SK-N-DZ (cell line): ENCODE measurements around the gene MAN2C1.
A peak's percentile ranks its signal among the peaks of the same experiment; 100 is the strongest.
"Not testable (repeated sequence)": the region's sequence is repeated elsewhere in the genome, so short reads cannot be mapped to it uniquely, and the experiment has no call there.

Experiments used
- DNase-seq: peaks from one replicate; pipeline ENCODE4 v3.0.0-alpha.2; 2015; ENCODE audit warnings: low spot score

The MAN2C1 gene

DNA sequence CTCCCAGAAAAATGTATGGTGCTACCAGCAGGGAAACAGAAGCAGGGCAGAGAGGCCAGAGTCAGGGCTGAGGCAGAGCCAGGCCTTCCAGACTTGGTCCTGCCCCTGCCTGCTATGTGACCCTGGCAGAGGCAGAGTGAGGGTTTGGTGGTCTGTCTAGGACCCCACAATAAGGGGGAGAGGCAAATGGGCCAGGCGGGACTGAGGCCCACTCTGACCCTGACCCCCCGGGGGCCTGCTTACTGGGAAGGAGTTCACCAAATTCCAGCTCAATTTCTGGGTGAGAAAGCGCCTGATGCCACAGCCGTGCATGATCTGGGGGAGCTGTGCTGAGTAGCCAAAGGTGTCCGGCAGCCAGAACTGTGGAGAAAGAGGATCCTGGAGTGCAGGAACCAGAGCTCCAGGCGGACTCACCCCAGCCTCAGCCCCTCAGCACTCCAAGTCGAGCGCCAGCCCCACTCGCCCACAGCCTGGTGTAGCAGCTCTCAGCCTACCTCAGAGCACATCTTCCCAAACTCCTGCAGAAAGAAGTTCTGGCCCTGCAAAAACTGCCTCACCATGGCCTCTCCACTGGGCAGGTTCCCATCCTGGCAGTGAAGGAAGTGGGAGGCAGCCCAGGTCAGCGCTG is 6.9 kb downstream of the MAN2C1 start:
- no peak for DNase-seq

- no peak for DNase-seq
Measured at GRCh38 chr15:75360856-75361255, 7.6 kb downstream of the MAN2C1 start.

GRCh38 chr15:75360391-75360790 is 8.0 kb downstream of the MAN2C1 start:
- DNase-seq, result no peak

GRCh38 chr15:75359537-75360250 is 8.7 kb downstream of the MAN2C1 start:
- no peak for DNase-seq

DNA sequence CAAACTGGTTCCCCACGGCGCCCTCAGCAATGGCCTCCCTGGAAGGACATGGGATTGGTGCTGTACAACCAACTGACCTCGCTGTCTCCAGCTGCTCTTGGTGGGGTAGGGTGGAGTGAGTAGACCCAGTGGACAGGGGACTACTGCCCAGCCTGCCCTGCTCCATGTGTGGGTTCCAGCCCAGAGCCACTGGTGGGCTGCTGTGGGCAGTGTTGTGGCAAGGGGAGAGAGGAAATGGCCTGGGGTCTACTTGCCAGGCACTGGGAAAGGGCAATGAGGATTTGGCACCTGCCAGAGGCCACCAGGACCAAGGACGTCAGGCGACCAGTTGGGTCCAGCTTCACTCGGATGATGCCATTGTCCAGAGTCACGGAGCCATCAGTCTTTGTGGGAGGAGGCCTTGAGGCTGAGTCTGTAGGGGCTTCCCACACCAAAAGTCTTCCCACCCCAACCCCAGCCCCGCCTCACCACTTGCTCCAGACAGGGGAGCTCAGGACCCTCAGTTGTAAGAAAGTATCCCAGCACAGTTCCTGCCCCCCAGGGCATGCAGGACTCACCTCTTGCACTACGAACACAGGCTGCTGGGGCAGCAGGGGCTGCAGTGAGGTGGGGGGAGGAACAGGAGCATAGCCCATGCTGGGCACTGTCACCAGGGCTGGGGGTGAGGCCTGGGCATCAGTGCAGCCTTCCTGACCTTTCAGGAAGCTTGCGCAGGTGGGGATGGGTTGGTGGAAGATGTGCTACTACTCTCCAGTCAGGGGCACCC is 9.5 kb downstream of the MAN2C1 start:
- DNase-seq, result no peak

- no peak for DNase-seq
Measured at GRCh38 chr15:75357976-75358673, 10.3 kb downstream of the MAN2C1 start.

DNA sequence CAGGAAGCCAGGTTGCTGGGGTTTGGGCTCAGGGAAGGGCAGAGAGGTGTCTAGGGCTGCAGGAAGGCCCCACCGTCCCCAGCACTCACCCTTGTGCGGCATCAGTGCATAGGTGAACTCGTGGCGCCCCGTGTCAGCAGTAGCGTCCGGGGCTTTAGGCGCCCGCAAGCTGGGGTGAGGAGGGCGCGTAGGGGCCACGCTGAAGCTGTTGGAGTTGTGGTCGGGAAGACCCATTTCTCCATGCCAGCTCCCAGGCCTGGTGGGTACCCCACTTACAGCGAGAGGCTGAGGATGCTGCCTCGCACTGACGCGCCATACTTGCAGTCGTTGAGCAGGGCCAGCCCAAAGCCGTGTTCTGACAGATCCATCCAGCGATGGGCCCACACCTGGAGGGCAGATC is 11.9 kb downstream of the MAN2C1 start:
- DNase-seq, result no peak

- DNase-seq, result no peak
Measured at GRCh38 chr15:75356006-75356405, 12.4 kb downstream of the MAN2C1 start.

DNA sequence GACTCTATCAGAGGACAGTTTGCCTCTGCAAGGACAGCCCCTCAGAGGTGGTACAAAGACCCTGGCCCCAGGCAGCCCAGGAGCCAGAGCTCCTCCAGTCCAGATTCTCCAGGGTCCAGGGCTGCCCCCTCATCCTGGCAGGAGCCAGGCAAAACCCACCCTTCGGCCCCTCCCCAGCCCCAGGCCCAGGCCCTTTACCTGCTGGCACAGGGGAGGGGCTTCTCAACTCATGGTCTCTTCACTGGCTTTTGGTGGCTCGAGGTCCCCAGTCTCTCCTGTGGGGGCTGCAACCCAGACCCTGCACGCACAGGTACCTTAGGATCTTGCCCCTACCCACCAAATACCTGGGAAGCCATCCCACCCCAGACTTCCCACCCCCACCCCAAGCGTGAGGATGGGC is 13.0 kb downstream of the MAN2C1 start:
- DNase-seq, result no peak

DNA sequence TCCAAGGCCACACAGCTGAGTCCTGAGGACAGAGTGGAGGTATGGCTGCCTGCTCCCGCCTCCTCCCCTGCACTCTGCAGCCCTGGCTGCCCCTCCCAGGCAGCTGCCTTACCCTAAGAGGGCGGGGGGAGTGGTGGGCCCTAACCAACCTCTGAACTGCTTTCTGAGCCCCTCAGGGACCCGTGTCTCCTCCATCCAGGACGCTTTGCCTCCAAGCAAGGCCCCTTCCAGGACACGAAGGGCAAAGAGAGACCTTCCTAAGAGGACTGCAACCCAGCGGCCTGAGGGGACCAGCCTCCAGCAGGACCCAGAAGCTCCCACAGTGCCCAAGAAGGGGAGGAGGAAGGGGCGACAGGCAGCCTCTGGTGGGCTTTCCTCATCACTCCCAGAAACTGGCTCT is 14.0 kb downstream of the MAN2C1 start:
- DNase-seq, result no peak

DNA sequence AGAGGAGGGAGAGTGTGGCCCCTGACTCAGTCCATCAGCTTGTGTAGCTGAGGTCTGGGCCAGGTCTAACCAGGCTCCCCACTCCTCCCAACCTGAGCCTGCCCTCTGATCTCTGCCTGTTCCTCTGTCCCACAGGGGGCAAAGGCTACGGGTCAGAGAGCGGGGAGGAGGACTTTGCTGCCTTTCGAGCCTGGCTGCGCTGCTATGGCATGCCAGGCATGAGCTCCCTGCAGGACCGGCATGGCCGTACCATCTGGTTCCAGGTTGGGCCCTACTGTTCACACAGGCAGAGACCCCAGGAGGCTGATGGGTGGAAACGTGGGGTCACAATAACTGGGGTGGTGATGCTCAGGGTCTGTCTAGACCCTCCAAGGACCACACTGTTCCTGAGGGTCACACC is 14.8 kb downstream of the MAN2C1 start:
- no peak for DNase-seq

- DNase-seq, result no peak
Measured at GRCh38 chr15:75352186-75353080, 16.0 kb downstream of the MAN2C1 start.

GRCh38 chr15:75350601-75351361 is 17.6 kb downstream of the MAN2C1 start:
- no peak for DNase-seq

DNA sequence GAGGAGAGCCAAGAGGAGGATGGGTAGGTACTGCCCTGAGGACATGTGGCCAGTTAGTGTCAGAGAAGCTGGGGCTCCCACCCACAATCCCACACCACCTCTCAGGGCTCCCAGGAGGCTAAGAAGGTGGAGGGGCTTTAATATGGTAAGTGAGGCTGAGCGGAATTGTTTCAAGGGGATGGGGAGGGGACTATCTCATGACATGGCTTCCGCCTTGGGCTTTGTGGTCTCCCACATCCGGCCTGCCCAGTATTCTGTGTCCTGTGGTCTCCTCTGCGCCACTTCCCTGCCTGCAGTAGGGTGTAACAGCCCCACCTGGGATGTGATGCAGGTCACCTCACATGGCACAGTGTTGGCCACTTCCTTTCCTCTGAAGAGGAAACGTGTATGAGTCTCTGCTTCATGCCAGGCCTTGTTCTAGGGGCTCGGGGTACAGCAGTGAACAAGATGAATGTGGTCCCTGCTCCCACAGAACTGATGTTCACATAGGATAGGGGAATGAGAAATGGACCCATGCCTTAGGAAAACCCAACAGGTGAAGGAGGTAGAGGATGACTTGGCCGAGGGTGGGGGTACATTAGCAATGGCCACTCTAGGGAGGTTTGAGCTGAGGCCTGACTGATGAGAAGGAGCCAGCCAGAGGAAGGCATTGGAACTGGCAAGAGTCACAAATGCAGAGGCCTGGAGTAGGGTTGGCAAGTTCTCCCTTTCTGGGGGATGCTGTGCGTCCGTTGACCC is 18.4 kb downstream of the MAN2C1 start:
- DNase-seq, result no peak

- not testable (repeated sequence) for DNase-seq
Measured at GRCh38 chr15:75349351-75349669, 19.1 kb downstream of the MAN2C1 start.

GRCh38 chr15:75348562-75349350 is 19.7 kb downstream of the MAN2C1 start:
- no peak for DNase-seq

DNA sequence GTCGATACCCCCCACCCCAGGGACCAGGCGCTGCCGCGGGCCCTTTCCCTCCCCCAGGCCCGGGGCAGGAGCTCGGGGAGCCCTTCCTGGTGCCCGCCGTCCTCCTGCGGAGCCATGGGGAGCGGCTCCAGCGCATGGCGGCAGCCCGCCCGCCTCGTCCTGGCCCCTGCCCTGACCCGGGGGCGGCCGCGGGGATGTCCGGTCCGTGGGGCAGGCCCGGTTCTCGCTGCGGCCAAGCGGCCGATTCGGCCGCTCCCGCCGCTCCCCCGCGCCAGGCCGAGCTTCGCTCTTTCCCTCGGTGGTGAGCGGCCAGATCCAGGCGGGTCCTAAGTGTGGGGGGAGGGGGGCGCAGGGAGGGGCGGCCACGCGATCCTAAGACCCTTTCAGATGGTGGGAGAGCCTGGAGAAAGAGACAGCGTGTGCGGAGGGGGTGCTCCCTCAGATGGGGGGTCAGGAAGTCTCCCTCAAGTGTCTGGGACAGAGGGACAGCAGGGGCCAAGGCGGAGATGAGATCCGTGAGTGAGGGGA is 20.3 kb downstream of the MAN2C1 start:
- no peak for DNase-seq

DNA sequence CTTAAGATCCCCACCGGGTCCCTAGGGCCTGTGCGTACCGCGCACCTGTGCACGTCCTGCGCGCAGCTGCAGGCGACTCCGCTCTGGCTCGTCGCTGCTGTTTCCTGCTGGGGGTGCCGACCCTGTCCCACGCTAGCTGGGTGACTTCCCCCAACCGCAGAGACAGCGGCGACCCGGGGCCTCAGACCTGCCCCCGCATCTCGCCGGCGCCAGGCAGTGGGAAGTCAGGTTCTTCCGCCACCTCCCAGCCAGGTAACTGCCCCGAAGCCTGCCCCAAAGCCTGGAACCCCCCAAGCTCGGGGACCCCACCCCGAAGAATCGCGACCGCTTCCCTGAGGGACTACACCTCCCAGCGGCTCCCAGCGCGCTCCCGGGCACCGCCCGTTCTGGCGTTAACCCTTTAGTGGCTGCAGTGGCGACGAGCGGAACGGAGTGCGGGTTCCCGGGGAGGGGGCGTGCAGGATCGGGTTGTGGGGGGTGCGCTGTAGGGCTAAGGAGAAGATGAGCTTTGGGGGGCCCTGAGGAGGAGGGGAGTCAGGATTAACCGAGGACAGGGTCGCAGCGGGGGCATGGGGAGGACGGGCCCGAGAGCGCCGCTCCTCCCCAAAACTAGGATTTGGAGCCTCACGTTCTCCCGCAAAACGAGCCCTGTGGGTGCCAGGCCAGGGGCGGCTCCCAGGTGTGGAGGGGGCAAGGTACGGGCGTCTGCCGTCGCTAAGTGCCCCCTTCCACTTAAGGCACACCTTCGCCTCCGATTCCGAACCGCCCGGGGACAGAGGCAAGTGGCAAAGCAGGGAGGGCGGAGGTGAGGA is 21.0 kb downstream of the MAN2C1 start:
- DNase-seq, result peak; percentile 50
